ENCODE data around the gene TNNC2. TPM values are rescaled to one million over a fixed set of nuclear protein-coding genes. Genes with fewer than 3 reads are reported as not detected.

The TNNC2 gene
- total and polyA plus RNA-seq, 2 of the 13 experiments (the other 11 are each of a cell fraction or from before 2014, with no cell fraction given), result 1.8 to 4.7 TPM

- peak; percentile 9; the same call in 1 of the 2 replicates for TF ChIP-seq ZFP36L1 (CRISPR knock-in tag; IDR thresholded peaks at IDR 0.05)
- TF ChIP-seq ZEB1 (IDR thresholded peaks at IDR 0.05; ENCODE audit: insufficient replicate concordance, low read depth), result peak; percentile 21
- no peak for TF ChIP-seq NR2C2 (CRISPR knock-in tag; IDR thresholded peaks at IDR 0.05; ENCODE audit: borderline replicate concordance)
- TF ChIP-seq ZNF670 (CRISPR knock-in tag; IDR thresholded peaks at IDR 0.05; ENCODE audit: borderline replicate concordance), result no peak; the same call in 1 of the 2 replicates
- peak; percentile 38; the same call in 1 of the 2 replicates for TF ChIP-seq ZNF501 (CRISPR knock-in tag; IDR thresholded peaks at IDR 0.05)
- peak; percentile 64 for TF ChIP-seq ZNF142 (CRISPR knock-in tag; IDR thresholded peaks at IDR 0.05)
- no peak; the same call in 1 of the 2 replicates for TF ChIP-seq SIX4 (CRISPR knock-in tag; IDR thresholded peaks at IDR 0.05)
- peak; percentile 29 for TF ChIP-seq HNRNPK (IDR thresholded peaks at IDR 0.05; ENCODE audit: low read depth, low read length, poor library complexity, severe bottlenecking)
- TF ChIP-seq ZNF790 (CRISPR knock-in tag; IDR thresholded peaks at IDR 0.05; ENCODE audit: borderline replicate concordance), result 0 out of 2 replicates have a peak, but pooled peaks have one; percentile 71
- TF ChIP-seq KLF13 (CRISPR knock-in tag; IDR thresholded peaks at IDR 0.05), result no peak
- TF ChIP-seq ZNF160 (CRISPR knock-in tag; IDR thresholded peaks at IDR 0.05), result peak; percentile 59; the same call in 1 of the 2 replicates
- TF ChIP-seq IRX3 (CRISPR knock-in tag; IDR thresholded peaks at IDR 0.05; ENCODE audit: borderline replicate concordance, low read depth), result no peak
- peak; percentile 56; the same call in 1 of the 2 replicates for TF ChIP-seq TBX2 (CRISPR knock-in tag; IDR thresholded peaks at IDR 0.05; ENCODE audit: borderline replicate concordance)
- TF ChIP-seq ZNF224 (CRISPR knock-in tag; IDR thresholded peaks at IDR 0.05), result no peak
- TF ChIP-seq SRSF1 (optimal IDR thresholded peaks at IDR 0.05; ENCODE audit: low read depth, low read length), result peak; percentile 65
- TF ChIP-seq E2F5 (CRISPR knock-in tag; conservative IDR thresholded peaks at IDR 0.05), result no peak; the same call in 1 of the 2 replicates
- peak; percentile 37 for TF ChIP-seq TAF15 (IDR thresholded peaks at IDR 0.05; ENCODE audit: low read depth, low read length, poor library complexity, severe bottlenecking)
- TF ChIP-seq MLX (CRISPR knock-in tag; IDR thresholded peaks at IDR 0.05), result no peak
- no peak for TF ChIP-seq FOXP1 (IDR thresholded peaks at IDR 0.05)
- TF ChIP-seq FOXP1 (CRISPR knock-in tag; IDR thresholded peaks at IDR 0.05), result peak; percentile 12; the same call in 1 of the 2 replicates
- TF ChIP-seq ZNF260 (CRISPR knock-in tag; IDR thresholded peaks at IDR 0.05; ENCODE audit: borderline replicate concordance, low read depth), result no peak
- TF ChIP-seq SMC3 (IDR thresholded peaks at IDR 0.05; ENCODE audit: low read length), result no peak
- TF ChIP-seq MED1 (CRISPR knock-in tag; IDR thresholded peaks at IDR 0.05), result 0 out of 2 replicates have a peak, but pooled peaks have one; percentile 16
Measured at GRCh38 chr20:45833883-45834796, 7.0 kb upstream of the TNNC2 start (continued).
